HepG2 (cell line): ENCODE results near the gene CDC42EP1. TPM values are rescaled to one million over a fixed set of nuclear protein-coding genes. Genes with fewer than 3 reads are reported as not detected.

Experiments
- ARHGAP35 ChIP-seq: sonication (generic); formaldehyde crosslinking; IDR thresholded peaks from 2 replicates; pipeline ENCODE4 v1.9.0; 2022; ENCODE audit warnings: mild to moderate bottlenecking, inconsistent platforms, moderate library complexity, missing genetic modification reagents, borderline replicate concordance
- CCAR2 ChIP-seq: fragments of 200-400 bp; formaldehyde crosslinking; optimal IDR thresholded peaks from 2 replicates; pipeline ENCODE3; 2018; ENCODE audit warnings: low read depth, mild to moderate bottlenecking, low read length, moderate library complexity
- HOXA3 ChIP-seq: sonication (generic); formaldehyde crosslinking; IDR thresholded peaks from 2 replicates; pipeline ENCODE4 v1.5.0; 2020; ENCODE audit warnings: missing genetic modification reagents
- IRX3 ChIP-seq: sonication (generic); formaldehyde crosslinking; IDR thresholded peaks from 2 replicates; pipeline ENCODE4 v1.8.1; 2023; ENCODE audit warnings: mild to moderate bottlenecking, low read depth, missing genetic modification reagents, borderline replicate concordance
- KLF13 ChIP-seq: sonication (generic); formaldehyde crosslinking; IDR thresholded peaks from 2 replicates; pipeline ENCODE4 v1.4.0; 2020; ENCODE audit warnings: mild to moderate bottlenecking, missing genetic modification reagents
- POLR2AphosphoS5 ChIP-seq: IDR thresholded peaks from 2 replicates; pipeline ENCODE4 v1.6.1; 2012; ENCODE audit warnings: low read depth, low read length
- POLR2G ChIP-seq: fragments of 200-400 bp; formaldehyde crosslinking; IDR thresholded peaks from 2 replicates; pipeline ENCODE4 v1.6.1; 2018; ENCODE audit warnings: mild to moderate bottlenecking, low read depth, low read length, moderate library complexity
- ZNF256 ChIP-seq: sonication (generic); formaldehyde crosslinking; conservative IDR thresholded peaks from 2 replicates; pipeline ENCODE4 v1.4.0; 2020; ENCODE audit warnings: missing genetic modification reagents
- ZSCAN22 ChIP-seq: sonication (generic); formaldehyde crosslinking; IDR thresholded peaks from 2 replicates; pipeline ENCODE4 v1.4.0; 2020; ENCODE audit warnings: mild to moderate bottlenecking, missing genetic modification reagents
- polyA plus RNA-seq, 8 experiments: library from polyadenylated mRNA; depleted of rRNA in 3 of 8; stranded (reverse) in 7 of 8; unstranded in 1 of 8; fragments of >200 nt; fragmentation: Illumina TruSeq in 4 of 8; extraction: Trizol in 4 of 8; gene quantifications; 2 replicates each; pipeline versions ENCODE4 v1.2.1 to v1.2.3, GENCODE V29; 2011 to 2016; ENCODE audit warnings: low read depth in 4 of 8, missing spikeins in 1 of 8, mixed read lengths in 1 of 8; ENCODE audit not compliant: insufficient read depth in 1 of 8
- total RNA-seq, 5 experiments: library from RNA; depleted of rRNA; stranded (reverse); fragments of >200 nt; fragmentation: Illumina TruSeq; extraction: Trizol; gene quantifications; 2 replicates each; pipeline ENCODE4 v1.2.3, GENCODE V29; 2016; ENCODE audit warnings: low read depth in 1 of 5
- TF ChIP-seq, protein P1 (sequence below): IDR thresholded peaks from 2 replicates; pipeline ENCODE4 v1.6.1; 2012; ENCODE audit warnings: low read length, improper control_type of control experiment
- TF ChIP-seq, protein P2 (sequence below): sonication (generic); formaldehyde crosslinking; IDR thresholded peaks from 2 replicates; pipeline ENCODE4 v1.5.0; 2020; ENCODE audit warnings: missing genetic modification reagents, mild to moderate bottlenecking, borderline replicate concordance
- TF ChIP-seq, protein P3 (sequence below): sonication (generic); formaldehyde crosslinking; IDR thresholded peaks from 2 replicates; pipeline ENCODE4 v1.4.0; 2020; ENCODE audit warnings: missing genetic modification reagents
- TF ChIP-seq, protein P4 (sequence below): sonication (generic); formaldehyde crosslinking; conservative IDR thresholded peaks from 2 replicates; pipeline ENCODE4 v1.8.1; 2023; ENCODE audit warnings: missing genetic modification reagents

CDC42EP1 gene
- total and polyA plus RNA-seq, 2 of the 13 experiments (the other 11 are each of a cell fraction or from before 2014, with no cell fraction given) = 17.1 to 29.5 TPM

DNA sequence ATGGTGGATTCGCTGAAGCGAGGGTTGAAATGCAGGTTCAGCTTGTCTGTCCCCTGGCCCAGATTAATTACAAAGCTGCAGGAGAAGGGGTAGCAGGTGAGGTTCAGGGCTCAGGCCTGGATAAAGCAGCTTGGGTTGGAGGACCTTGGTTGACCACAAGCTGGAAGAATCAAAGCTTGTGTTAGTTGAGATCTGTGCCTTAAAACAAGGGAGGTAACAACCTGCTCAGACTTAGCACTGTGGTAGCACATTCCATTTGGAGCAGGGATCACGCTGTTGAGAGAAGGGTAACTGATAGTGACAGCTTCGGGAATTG lies 10.3 kb downstream of the CDC42EP1 start (continued):
- TF ChIP-seq HOXA3 (CRISPR knock-in tag) = no peak
- TF ChIP-seq, protein P1, sequence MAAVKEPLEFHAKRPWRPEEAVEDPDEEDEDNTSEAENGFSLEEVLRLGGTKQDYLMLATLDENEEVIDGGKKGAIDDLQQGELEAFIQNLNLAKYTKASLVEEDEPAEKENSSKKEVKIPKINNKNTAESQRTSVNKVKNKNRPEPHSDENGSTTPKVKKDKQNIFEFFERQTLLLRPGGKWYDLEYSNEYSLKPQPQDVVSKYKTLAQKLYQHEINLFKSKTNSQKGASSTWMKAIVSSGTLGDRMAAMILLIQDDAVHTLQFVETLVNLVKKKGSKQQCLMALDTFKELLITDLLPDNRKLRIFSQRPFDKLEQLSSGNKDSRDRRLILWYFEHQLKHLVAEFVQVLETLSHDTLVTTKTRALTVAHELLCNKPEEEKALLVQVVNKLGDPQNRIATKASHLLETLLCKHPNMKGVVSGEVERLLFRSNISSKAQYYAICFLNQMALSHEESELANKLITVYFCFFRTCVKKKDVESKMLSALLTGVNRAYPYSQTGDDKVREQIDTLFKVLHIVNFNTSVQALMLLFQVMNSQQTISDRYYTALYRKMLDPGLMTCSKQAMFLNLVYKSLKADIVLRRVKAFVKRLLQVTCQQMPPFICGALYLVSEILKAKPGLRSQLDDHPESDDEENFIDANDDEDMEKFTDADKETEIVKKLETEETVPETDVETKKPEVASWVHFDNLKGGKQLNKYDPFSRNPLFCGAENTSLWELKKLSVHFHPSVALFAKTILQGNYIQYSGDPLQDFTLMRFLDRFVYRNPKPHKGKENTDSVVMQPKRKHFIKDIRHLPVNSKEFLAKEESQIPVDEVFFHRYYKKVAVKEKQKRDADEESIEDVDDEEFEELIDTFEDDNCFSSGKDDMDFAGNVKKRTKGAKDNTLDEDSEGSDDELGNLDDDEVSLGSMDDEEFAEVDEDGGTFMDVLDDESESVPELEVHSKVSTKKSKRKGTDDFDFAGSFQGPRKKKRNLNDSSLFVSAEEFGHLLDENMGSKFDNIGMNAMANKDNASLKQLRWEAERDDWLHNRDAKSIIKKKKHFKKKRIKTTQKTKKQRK = no peak
- TF ChIP-seq POLR2AphosphoS5 = no peak
- no peak for TF ChIP-seq ZSCAN22
- TF ChIP-seq IRX3 (CRISPR knock-in tag) = 0 out of 2 replicates have a peak, but pooled peaks have one; percentile 15
- TF ChIP-seq, protein P2, sequence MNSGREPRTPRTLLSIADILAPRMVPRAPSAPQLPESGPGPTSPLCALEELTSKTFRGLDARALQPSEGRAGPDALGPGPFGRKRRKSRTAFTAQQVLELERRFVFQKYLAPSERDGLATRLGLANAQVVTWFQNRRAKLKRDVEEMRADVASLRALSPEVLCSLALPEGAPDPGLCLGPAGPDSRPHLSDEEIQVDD (CRISPR knock-in tag) = no peak
- TF ChIP-seq POLR2G = peak; percentile 62
- no peak for TF ChIP-seq KLF13 (CRISPR knock-in tag)
- no peak for TF ChIP-seq ARHGAP35 (CRISPR knock-in tag)
- TF ChIP-seq, protein P3, sequence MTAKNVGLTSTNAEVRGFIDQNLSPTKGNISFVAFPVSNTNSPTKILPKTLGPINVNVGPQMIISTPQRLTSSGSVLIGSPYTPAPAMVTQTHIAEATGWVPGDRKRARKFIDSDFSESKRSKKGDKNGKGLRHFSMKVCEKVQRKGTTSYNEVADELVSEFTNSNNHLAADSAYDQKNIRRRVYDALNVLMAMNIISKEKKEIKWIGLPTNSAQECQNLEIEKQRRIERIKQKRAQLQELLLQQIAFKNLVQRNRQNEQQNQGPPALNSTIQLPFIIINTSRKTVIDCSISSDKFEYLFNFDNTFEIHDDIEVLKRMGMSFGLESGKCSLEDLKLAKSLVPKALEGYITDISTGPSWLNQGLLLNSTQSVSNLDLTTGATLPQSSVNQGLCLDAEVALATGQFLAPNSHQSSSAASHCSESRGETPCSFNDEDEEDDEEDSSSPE (CRISPR knock-in tag) = no peak
- no peak for TF ChIP-seq ZNF256
- TF ChIP-seq, protein P4, sequence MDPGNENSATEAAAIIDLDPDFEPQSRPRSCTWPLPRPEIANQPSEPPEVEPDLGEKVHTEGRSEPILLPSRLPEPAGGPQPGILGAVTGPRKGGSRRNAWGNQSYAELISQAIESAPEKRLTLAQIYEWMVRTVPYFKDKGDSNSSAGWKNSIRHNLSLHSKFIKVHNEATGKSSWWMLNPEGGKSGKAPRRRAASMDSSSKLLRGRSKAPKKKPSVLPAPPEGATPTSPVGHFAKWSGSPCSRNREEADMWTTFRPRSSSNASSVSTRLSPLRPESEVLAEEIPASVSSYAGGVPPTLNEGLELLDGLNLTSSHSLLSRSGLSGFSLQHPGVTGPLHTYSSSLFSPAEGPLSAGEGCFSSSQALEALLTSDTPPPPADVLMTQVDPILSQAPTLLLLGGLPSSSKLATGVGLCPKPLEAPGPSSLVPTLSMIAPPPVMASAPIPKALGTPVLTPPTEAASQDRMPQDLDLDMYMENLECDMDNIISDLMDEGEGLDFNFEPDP (CRISPR knock-in tag) = no peak
- TF ChIP-seq CCAR2 = peak; percentile 21
